Neural crest cell (in vitro differentiated cells): ENCODE data around the gene PTPRCAP. TPM values are rescaled to one million over a fixed set of nuclear protein-coding genes. Genes with fewer than 3 reads are reported as not detected.
A peak's percentile ranks its signal among the peaks of the same experiment; 100 is the strongest.

ENCODE experiments used
- DNase-seq: peaks from one replicate; pipeline ENCODE4 v3.0.0; 2021; ENCODE audit warnings: low read depth, mixed read lengths, low spot score
- H3K27ac Mint-ChIP-seq: one replicate; pipeline ENCODE4 v1.8.0; 2021; ENCODE audit warnings: mild to moderate bottlenecking, mixed read lengths; ENCODE audit not compliant: unreplicated experiment
- H3K27me3 Mint-ChIP-seq: 2 replicates; pipeline ENCODE4 v1.8.0; 2021; ENCODE audit warnings: low read depth, mild to moderate bottlenecking, mixed read lengths
- H3K36me3 Mint-ChIP-seq: 2 replicates; pipeline ENCODE4 v1.8.0; 2021; ENCODE audit warnings: low read depth, mild to moderate bottlenecking, mixed read lengths
- H3K4me1 Mint-ChIP-seq: 2 replicates; pipeline ENCODE4 v1.8.0; 2021; ENCODE audit warnings: mixed read lengths
- H3K4me3 Mint-ChIP-seq: one replicate; pipeline ENCODE4 v1.8.0; 2021; ENCODE audit warnings: mild to moderate bottlenecking, mixed read lengths
- H3K9me3 Mint-ChIP-seq: 2 replicates; pipeline ENCODE4 v1.8.0; 2021; ENCODE audit warnings: mixed read lengths
- CTCF ChIP-seq: fragments of 200-600 bp; sonication (generic); conservative IDR thresholded peaks from 2 replicates; pipeline ENCODE4 v1.5.0; 2021; ENCODE audit warnings: antibody characterized with exemption, mild to moderate bottlenecking
- total RNA-seq: library from RNA; stranded (reverse); gene quantifications from 2 replicates; pipeline ENCODE4 v1.2.1, GENCODE V29; 2021

Gene PTPRCAP
- total RNA-seq, 1 donor from 2014 or later, result 0.84 TPM

GRCh38 chr11:67393437-67393836 is 44.0 kb downstream of the PTPRCAP start:
- Mint-ChIP-seq H3K4me1 (peaks cover 35% of the 10 kb centered on the region), H3K9me3 (no peaks in the 10 kb centered on the region), H3K27ac (no peak overlapping the region), H3K4me3 (peak overlapping the region; percentile 93), H3K36me3 (no peaks in the 10 kb centered on the region), H3K27me3 (peaks cover 10% of the 10 kb centered on the region)
- no peak for DNase-seq
- no peak for TF ChIP-seq CTCF

GRCh38 chr11:67392183-67392715 is 45.2 kb downstream of the PTPRCAP start:
- DNase-seq, result peak; percentile 28
- H3K27ac Mint-ChIP-seq, result peak overlapping the region; percentile 81
- no peak for TF ChIP-seq CTCF
- no peaks in the 10 kb centered on the region for H3K9me3 Mint-ChIP-seq
- H3K4me3 Mint-ChIP-seq, result peak overlapping the region; percentile 93
- H3K4me1 Mint-ChIP-seq, result peaks cover 29% of the 10 kb centered on the region
- H3K27me3 Mint-ChIP-seq, result peaks cover 14% of the 10 kb centered on the region
- H3K36me3 Mint-ChIP-seq, result no peaks in the 10 kb centered on the region

GRCh38 chr11:67391304-67392182 is 45.9 kb downstream of the PTPRCAP start, which contains the start of gene RAD9A:
TSS of gene RAD9A (plus strand) at chr11:67391986. CDS start at chr11:67392045, 59 bp downstream.
- Mint-ChIP-seq H3K4me1 (peaks cover 29% of the 10 kb centered on the region), H3K27me3 (peaks cover 17% of the 10 kb centered on the region), H3K36me3 (no peaks in the 10 kb centered on the region), H3K27ac (peak within 1 kb of the TSS; percentile 92), H3K4me3 (peak within 1 kb of the TSS; percentile 93), H3K9me3 (no peaks in the 10 kb centered on the region)
- TF ChIP-seq CTCF, result no peak
- DNase-seq, result peak; percentile 85

GRCh38 chr11:67390947-67391303 is 46.6 kb downstream of the PTPRCAP start:
- Mint-ChIP-seq H3K9me3 (no peaks in the 10 kb centered on the region), H3K36me3 (no peaks in the 10 kb centered on the region), H3K27me3 (peaks cover 18% of the 10 kb centered on the region), H3K27ac (peak overlapping the region; percentile 92), H3K4me3 (peak overlapping the region; percentile 93), H3K4me1 (peaks cover 29% of the 10 kb centered on the region)
- TF ChIP-seq CTCF, result no peak
- DNase-seq, result no peak

- H3K36me3 Mint-ChIP-seq, result no peaks in the 10 kb centered on the region
- peak overlapping the region; percentile 1 for H3K27ac Mint-ChIP-seq
- peak overlapping the region; percentile 90 for H3K4me3 Mint-ChIP-seq
- peak; percentile 64 for TF ChIP-seq CTCF
- H3K9me3 Mint-ChIP-seq, result no peaks in the 10 kb centered on the region
- H3K4me1 Mint-ChIP-seq, result peaks cover 29% of the 10 kb centered on the region
- DNase-seq, result peak; percentile 64
- H3K27me3 Mint-ChIP-seq, result peaks cover 33% of the 10 kb centered on the region
These were observed 48.0 kb downstream of the PTPRCAP start for GRCh38 chr11:67389477-67389876.
